HCT116 (cell line): ENCODE results near the gene PWWP2B. TPM values are rescaled to one million over a fixed set of nuclear protein-coding genes. Genes with fewer than 3 reads are reported as not detected.

Experiments used
- ATAC-seq: fragments of 200-7000 bp; cut with Tn5 transposase; 2 replicates; pipeline ENCODE4 v1.9.1; 2020; ENCODE audit warnings: mild to moderate bottlenecking, moderate library complexity
- BruUV-seq: library from RNA; stranded (reverse); fragments of 400-500 nt; replicated peaks from 2 replicates; lab custom pipeline; 2021; lab: Mats Ljungman, UMichigan
- CTCF ChIA-PET: fragments of 300-600 bp; sonication (Branson Sonifier 250); formaldehyde crosslinking; loops from one replicate; lab custom pipeline; 2021; ENCODE audit warnings: antibody characterized with exemption; lab: Charles Lee
- POLR2A ChIA-PET: fragments of 300-600, 350-600 bp; sonication (Branson Sonifier 250); formaldehyde crosslinking; loops from one replicate; lab custom pipeline; 2021; ENCODE audit warnings: antibody characterized with exemption; lab: Charles Lee
- RAD21 ChIA-PET, 2 experiments: fragments of 300-600 bp; sonication (Branson Sonifier 250); formaldehyde crosslinking; loops; one replicate each; lab custom pipeline; 2023; ENCODE audit warnings: low total read pairs in 2 of 2; ENCODE audit not compliant: uncharacterized antibody in 2 of 2, unreplicated experiment in 2 of 2, low non-redundant PET in 1 of 2; lab: Charles Lee
- DNase-seq: peaks from one replicate; pipeline ENCODE4 v3.0.0-alpha.2; 2010; ENCODE audit warnings: low read depth, low spot score
- H2AFZ ChIP-seq: fragments of 200-600 bp; shearing (Covaris generic), sonication (generic); 2 replicates; pipeline ENCODE4 v1.6.1; 2017; ENCODE audit warnings: low read depth, mixed run types, mixed read lengths, antibody characterized with exemption, low read length; ENCODE audit not compliant: poor library complexity, severe bottlenecking
- H3K27ac ChIP-seq: 2 replicates; pipeline ENCODE4 v1.5.1; 2012; ENCODE audit warnings: low read depth, low read length
- H3K27me3 ChIP-seq: fragments of 200-600 bp; sonication (generic); 2 replicates; pipeline ENCODE4 v1.6.1; 2016; ENCODE audit warnings: mixed run types, low read length, mixed read lengths; ENCODE audit not compliant: insufficient read depth
- H3K36me3 ChIP-seq, 2 experiments: fragments of 200-500 bp in 1 of 2; fragments of 200-600 bp in 1 of 2; sonication (Bioruptor generic) in 1 of 2; sonication (generic) in 1 of 2; 2 replicates each; pipeline versions ENCODE4 v1.5.1 to v1.6.1; 2014 to 2016; ENCODE audit warnings: low read length in 2 of 2, inconsistent platforms in 1 of 2, mixed read lengths in 1 of 2, mixed run types in 1 of 2; ENCODE audit not compliant: insufficient read depth in 2 of 2, control insufficient read depth in 1 of 2
- H3K4me1 ChIP-seq, 2 experiments: fragments of 200-600 bp in 1 of 2; sonication (generic) in 1 of 2; 2 replicates each; pipeline versions ENCODE4 v1.5.1 to v1.6.1; 2012 to 2017; ENCODE audit warnings: low read length in 2 of 2, inconsistent platforms in 1 of 2, mild to moderate bottlenecking in 1 of 2, mixed read lengths in 1 of 2, mixed run types in 1 of 2, moderate library complexity in 1 of 2; ENCODE audit not compliant: insufficient read depth in 2 of 2, control insufficient read depth in 1 of 2
- H3K4me2 ChIP-seq: fragments of 200-600 bp; sonication (generic); 2 replicates; pipeline ENCODE4 v1.6.1; 2017; ENCODE audit warnings: mixed run types, low read length, mixed read lengths
- H3K4me3 ChIP-seq, 2 experiments: fragments of 200-600 bp in 1 of 2; sonication (generic) in 1 of 2; replicated peaks in 1 of 2; 2 replicates each; pipeline ENCODE4 v1.5.1; 2011 to 2016; ENCODE audit warnings: low read length in 2 of 2, control low read depth in 1 of 2, low read depth in 1 of 2, mild to moderate bottlenecking in 1 of 2, mixed read lengths in 1 of 2, mixed run types in 1 of 2
- H3K79me2 ChIP-seq: fragments of 200-600 bp; sonication (generic); 2 replicates; pipeline ENCODE4 v1.6.1; 2017; ENCODE audit warnings: mild to moderate bottlenecking, mixed run types, low read length, moderate library complexity, mixed read lengths; ENCODE audit not compliant: insufficient read depth
- H3K9ac ChIP-seq: fragments of 200-600 bp; sonication (generic); 2 replicates; pipeline ENCODE4 v1.6.1; 2016; ENCODE audit warnings: low read length, mixed read lengths
- H3K9me2 ChIP-seq: fragments of 200-600 bp; sonication (generic), shearing (Covaris generic); 2 replicates; pipeline ENCODE4 v1.6.1; 2017; ENCODE audit warnings: mixed run types, mild to moderate bottlenecking, moderate library complexity; ENCODE audit not compliant: insufficient read depth
- H3K9me3 ChIP-seq, 2 experiments: fragments of 200-500 bp in 1 of 2; fragments of 200-600 bp in 1 of 2; sonication (Bioruptor generic) in 1 of 2; sonication (generic) in 1 of 2; 2 replicates each; pipeline ENCODE4 v1.6.1; 2014 to 2017; ENCODE audit warnings: low read length in 2 of 2, mixed read lengths in 2 of 2, inconsistent platforms in 1 of 2, low read depth in 1 of 2, mild to moderate bottlenecking in 1 of 2, mixed run types in 1 of 2, moderate library complexity in 1 of 2; ENCODE audit not compliant: control insufficient read depth in 1 of 2, insufficient read depth in 1 of 2
- H4K20me1 ChIP-seq: fragments of 200-600 bp; sonication (generic), shearing (Covaris generic); 2 replicates; pipeline ENCODE4 v1.6.1; 2017; ENCODE audit warnings: mixed run types, mild to moderate bottlenecking, moderate library complexity; ENCODE audit not compliant: insufficient read depth
- CBX3 ChIP-seq: IDR thresholded peaks from 2 replicates; pipeline ENCODE4 v1.6.1; 2012; ENCODE audit warnings: low read depth
- CEBPB ChIP-seq: IDR thresholded peaks from 2 replicates; pipeline ENCODE4 v1.6.1; 2012; ENCODE audit warnings: low read depth
- EGR1 ChIP-seq: IDR thresholded peaks from 2 replicates; pipeline ENCODE4 v1.6.1; 2012; ENCODE audit warnings: low read depth
- ELF1 ChIP-seq: IDR thresholded peaks from 2 replicates; pipeline ENCODE4 v1.6.1; 2012; ENCODE audit warnings: low read depth, borderline replicate concordance
- EZH2phosphoT487 ChIP-seq: fragments of 200-600 bp; IDR thresholded peaks from 2 replicates; pipeline ENCODE4 v1.6.1; 2018; ENCODE audit warnings: antibody characterized with exemption, borderline replicate concordance
- JUND ChIP-seq: IDR thresholded peaks from 2 replicates; pipeline ENCODE4 v1.6.1; 2012
- POLR2A ChIP-seq: IDR thresholded peaks from 2 replicates; pipeline ENCODE4 v1.7.0; 2011; ENCODE audit warnings: borderline replicate concordance; ENCODE audit not compliant: insufficient read depth, insufficient read length; ENCODE audit errors: extremely low read depth
- REST ChIP-seq: IDR thresholded peaks from 2 replicates; pipeline ENCODE4 v1.6.1; 2012; ENCODE audit warnings: low read depth
- SIN3A ChIP-seq: IDR thresholded peaks from 2 replicates; pipeline ENCODE4 v1.6.1; 2012; ENCODE audit warnings: low read depth
- SP1 ChIP-seq: IDR thresholded peaks from 2 replicates; pipeline ENCODE4 v1.6.1; 2012; ENCODE audit warnings: low read depth
- YY1 ChIP-seq: IDR thresholded peaks from 2 replicates; pipeline ENCODE4 v1.6.1; 2011; ENCODE audit warnings: low read length, low read depth, moderate library complexity, mild to moderate bottlenecking; ENCODE audit not compliant: insufficient replicate concordance; ENCODE audit errors: extremely low read depth
- ZBTB33 ChIP-seq: IDR thresholded peaks from 2 replicates; pipeline ENCODE4 v1.6.1; 2011; ENCODE audit warnings: mild to moderate bottlenecking, low read length, moderate library complexity; ENCODE audit not compliant: insufficient replicate concordance; ENCODE audit errors: extremely low read depth
- ZNF274 ChIP-seq: fragments of 200-500 bp; sonication (Bioruptor generic); IDR thresholded peaks from 2 replicates; pipeline ENCODE4 v1.6.1; 2014; ENCODE audit warnings: mild to moderate bottlenecking, low read depth, low read length, inconsistent platforms
- intact Hi-C: fragments of 100-400 bp; cut with micrococcal nuclease; formaldehyde crosslinking; loops from 2 replicates; pipeline ENCODE4 v1.10.0; 2022
- total RNA-seq: library from RNA; stranded (reverse); gene quantifications from one replicate; pipeline ENCODE4 v1.2.1, GENCODE V29; 2021; ENCODE audit not compliant: unreplicated experiment
- TF ChIP-seq, protein P1 (sequence below): IDR thresholded peaks from 2 replicates; pipeline ENCODE4 v1.6.1; 2012

PWWP2B gene
- total RNA-seq, 1 experiment from 2014 or later: 13.9 TPM

DNA sequence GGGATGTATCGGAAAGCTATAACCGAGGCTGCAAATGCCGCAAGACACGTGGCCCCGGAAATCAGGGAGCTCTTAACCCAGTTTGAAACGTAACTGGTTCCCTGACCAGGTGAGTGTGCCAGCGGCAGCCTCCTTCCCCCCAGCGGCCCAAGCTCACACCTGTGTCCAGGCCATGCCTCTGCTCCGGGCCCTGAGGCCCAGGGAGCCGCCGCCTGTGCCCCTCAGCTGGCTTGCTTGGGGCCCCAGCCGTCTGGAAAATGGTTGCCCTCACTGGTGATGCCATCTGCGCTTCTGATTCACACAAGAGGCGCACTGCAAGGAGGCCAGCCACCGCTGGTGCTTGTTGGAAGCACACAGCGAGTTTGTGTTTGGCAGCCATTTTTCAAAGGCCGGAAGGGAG lies 9.2 kb downstream of the PWWP2B start:
- Histone ChIP-seq H3K4me3 (no peak overlapping the region), H3K4me2 (no peak overlapping the region), H3K27me3 (no peaks in the 10 kb centered on the region), H2AFZ (no peak overlapping the region), H3K79me2 (peaks cover 53% of the 10 kb centered on the region), H4K20me1 (no peaks in the 10 kb centered on the region), H3K4me1 (peaks cover 15 to 23% of the 10 kb centered on the region in 2 experiments; a peak in 3 of 4 replicates), H3K9me3 (no peaks in the 10 kb centered on the region), H3K9me2 (no peaks in the 10 kb centered on the region), H3K36me3 (no peaks in the 10 kb centered on the region), H3K27ac (no peak overlapping the region), H3K9ac (no peak overlapping the region)
- DNase-seq: no peak
- CTCF ChIA-PET: no interaction called here
- intact Hi-C loops: no loop called here
- TF ChIP-seq EZH2phosphoT487 (no peak), POLR2A (no peak), CEBPB (no peak), EGR1 (no peak), ZBTB33 (no peak)
- POLR2A ChIA-PET: no interaction called here
- no TSS peak for BruUV-seq
- ATAC-seq: no peak
- RAD21 ChIA-PET: no interaction called here

GRCh38 chr10:132406750-132407149 lies 9.8 kb downstream of the PWWP2B start:
- Histone ChIP-seq H3K4me3 (no peak overlapping the region), H2AFZ (no peak overlapping the region), H3K27ac (peak overlapping the region; percentile 83), H3K9ac (peak overlapping the region; percentile 35; the same call in 1 of the 2 replicates), H3K4me1 (peaks cover 15 to 23% of the 10 kb centered on the region in 2 experiments; a peak in 3 of 4 replicates), H3K79me2 (peaks cover 47% of the 10 kb centered on the region), H3K9me2 (no peaks in the 10 kb centered on the region), H4K20me1 (no peaks in the 10 kb centered on the region), H3K9me3 (no peaks in the 10 kb centered on the region), H3K27me3 (no peaks in the 10 kb centered on the region), H3K36me3 (no peaks in the 10 kb centered on the region), H3K4me2 (peak overlapping the region; percentile 62)
- ATAC-seq: no peak
- ChIA-PET POLR2A (no interaction called here), RAD21 (no interaction called here), CTCF (no interaction called here)
- BruUV-seq: no TSS peak
- intact Hi-C loops: no loop called here
- DNase-seq: no peak
- TF ChIP-seq SIN3A (no peak), ZNF274 (no peak), JUND (no peak), CEBPB (no peak), YY1 (no peak), REST (no peak), SP1 (no peak), EGR1 (no peak), CBX3 (no peak), EZH2phosphoT487 (no peak), ELF1 (no peak)
- TF ChIP-seq, protein P1, sequence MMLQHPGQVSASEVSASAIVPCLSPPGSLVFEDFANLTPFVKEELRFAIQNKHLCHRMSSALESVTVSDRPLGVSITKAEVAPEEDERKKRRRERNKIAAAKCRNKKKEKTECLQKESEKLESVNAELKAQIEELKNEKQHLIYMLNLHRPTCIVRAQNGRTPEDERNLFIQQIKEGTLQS: no peak
